ENCODE results near the gene AKR7A2.

Gene AKR7A2

DNA sequence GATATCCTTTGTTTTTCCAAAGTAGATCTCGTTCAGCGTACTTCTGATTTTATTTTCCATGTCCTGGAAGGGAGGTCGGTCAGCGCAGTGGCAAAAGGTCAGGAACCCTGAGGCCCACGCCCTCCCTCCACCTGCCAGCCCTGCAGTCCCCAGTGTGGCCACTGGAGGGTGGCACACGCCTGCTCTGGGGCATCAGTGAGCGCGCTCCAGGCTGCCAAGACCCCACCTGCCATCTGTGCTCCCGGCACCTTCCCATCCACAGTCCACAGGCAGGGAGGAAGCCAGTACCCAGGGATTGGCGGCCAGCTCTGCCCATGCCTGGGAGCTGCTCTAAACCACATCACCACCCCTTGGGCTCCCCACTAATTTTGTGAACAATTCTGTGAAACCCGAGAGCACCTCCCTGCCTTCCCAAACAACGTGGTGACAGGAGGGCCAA, 32.4 kb upstream of the AKR7A2 start (continued):
- TF ChIP-seq TSHZ2 (CRISPR knock-in tag; IDR thresholded peaks at IDR 0.05) = no peak

DNA sequence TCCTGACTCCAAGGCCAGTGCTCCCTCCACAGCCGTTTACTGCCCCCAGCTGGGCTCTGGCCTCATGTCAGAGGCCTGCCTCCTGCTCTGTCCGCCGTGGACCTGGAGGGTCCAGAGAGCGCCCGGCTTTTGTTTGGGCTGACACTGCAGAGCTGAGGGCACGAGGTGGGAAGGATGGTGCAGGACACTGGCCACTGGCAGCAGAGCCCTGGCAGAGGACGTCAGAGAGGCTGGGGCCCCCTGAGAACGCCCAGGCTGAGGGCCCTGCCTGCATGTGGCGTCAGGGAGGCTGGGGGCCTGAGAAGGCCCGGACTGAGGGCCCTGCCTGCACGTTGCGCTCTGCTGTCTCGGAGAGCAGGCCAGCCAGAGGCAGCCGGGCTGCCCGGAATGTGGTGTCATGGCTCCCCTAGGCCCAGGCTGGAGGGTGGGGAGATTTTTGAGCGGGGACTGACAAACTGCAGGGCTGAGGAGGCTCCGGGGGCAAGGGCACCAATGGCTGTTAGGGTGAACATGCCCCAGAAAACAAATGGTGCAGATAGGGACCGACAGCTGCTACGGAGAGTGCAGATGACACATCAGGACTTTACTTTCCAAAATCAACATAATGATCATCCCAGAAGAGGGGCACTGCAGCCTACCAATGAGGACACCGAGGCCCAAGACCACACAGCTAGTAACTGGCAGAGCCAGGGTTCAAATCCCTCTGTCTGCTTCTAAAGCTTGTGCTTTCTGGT, 31.8 kb upstream of the AKR7A2 start:
- TF ChIP-seq ARNTL (CRISPR knock-in tag; IDR thresholded peaks at IDR 0.05; ENCODE audit: borderline replicate concordance, low read depth) (no peak), POU6F1 (CRISPR knock-in tag; IDR thresholded peaks at IDR 0.05; ENCODE audit: borderline replicate concordance, low read depth) (no peak), GLIS3 (CRISPR knock-in tag; IDR thresholded peaks at IDR 0.05) (no peak), RARB (CRISPR knock-in tag; IDR thresholded peaks at IDR 0.05) (no peak), OSR1 (CRISPR knock-in tag; IDR thresholded peaks at IDR 0.05) (no peak)
- ATAC-seq = no peak

- ATAC-seq = no peak
- TF ChIP-seq PPARA (CRISPR knock-in tag; IDR thresholded peaks at IDR 0.05; ENCODE audit: borderline replicate concordance) (no peak), ZFP30 (CRISPR knock-in tag; IDR thresholded peaks at IDR 0.05) (no peak), OSR1 (CRISPR knock-in tag; IDR thresholded peaks at IDR 0.05) (no peak), TOX (CRISPR knock-in tag; IDR thresholded peaks at IDR 0.05; ENCODE audit: borderline replicate concordance) (no peak), ZNF565 (CRISPR knock-in tag; conservative IDR thresholded peaks at IDR 0.05; ENCODE audit: low read depth) (no peak), BACH2 (CRISPR knock-in tag; IDR thresholded peaks at IDR 0.05; ENCODE audit: borderline replicate concordance) (no peak), TSHZ2 (CRISPR knock-in tag; IDR thresholded peaks at IDR 0.05) (no peak), GLIS3 (CRISPR knock-in tag; IDR thresholded peaks at IDR 0.05) (no peak), ISL1 (CRISPR knock-in tag; IDR thresholded peaks at IDR 0.05) (no peak), ZFP3 (CRISPR knock-in tag; IDR thresholded peaks at IDR 0.05) (no peak), ESRRG (CRISPR knock-in tag; IDR thresholded peaks at IDR 0.05) (no peak), ARNTL (CRISPR knock-in tag; IDR thresholded peaks at IDR 0.05; ENCODE audit: borderline replicate concordance, low read depth) (no peak)
- TF ChIP-seq, protein P1, sequence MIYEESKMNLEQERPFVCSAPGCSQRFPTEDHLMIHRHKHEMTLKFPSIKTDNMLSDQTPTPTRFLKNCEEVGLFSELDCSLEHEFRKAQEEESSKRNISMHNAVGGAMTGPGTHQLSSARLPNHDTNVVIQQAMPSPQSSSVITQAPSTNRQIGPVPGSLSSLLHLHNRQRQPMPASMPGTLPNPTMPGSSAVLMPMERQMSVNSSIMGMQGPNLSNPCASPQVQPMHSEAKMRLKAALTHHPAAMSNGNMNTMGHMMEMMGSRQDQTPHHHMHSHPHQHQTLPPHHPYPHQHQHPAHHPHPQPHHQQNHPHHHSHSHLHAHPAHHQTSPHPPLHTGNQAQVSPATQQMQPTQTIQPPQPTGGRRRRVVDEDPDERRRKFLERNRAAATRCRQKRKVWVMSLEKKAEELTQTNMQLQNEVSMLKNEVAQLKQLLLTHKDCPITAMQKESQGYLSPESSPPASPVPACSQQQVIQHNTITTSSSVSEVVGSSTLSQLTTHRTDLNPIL (CRISPR knock-in tag; IDR thresholded peaks at IDR 0.05; ENCODE audit: low read depth) = no peak
- TF ChIP-seq, protein P2, sequence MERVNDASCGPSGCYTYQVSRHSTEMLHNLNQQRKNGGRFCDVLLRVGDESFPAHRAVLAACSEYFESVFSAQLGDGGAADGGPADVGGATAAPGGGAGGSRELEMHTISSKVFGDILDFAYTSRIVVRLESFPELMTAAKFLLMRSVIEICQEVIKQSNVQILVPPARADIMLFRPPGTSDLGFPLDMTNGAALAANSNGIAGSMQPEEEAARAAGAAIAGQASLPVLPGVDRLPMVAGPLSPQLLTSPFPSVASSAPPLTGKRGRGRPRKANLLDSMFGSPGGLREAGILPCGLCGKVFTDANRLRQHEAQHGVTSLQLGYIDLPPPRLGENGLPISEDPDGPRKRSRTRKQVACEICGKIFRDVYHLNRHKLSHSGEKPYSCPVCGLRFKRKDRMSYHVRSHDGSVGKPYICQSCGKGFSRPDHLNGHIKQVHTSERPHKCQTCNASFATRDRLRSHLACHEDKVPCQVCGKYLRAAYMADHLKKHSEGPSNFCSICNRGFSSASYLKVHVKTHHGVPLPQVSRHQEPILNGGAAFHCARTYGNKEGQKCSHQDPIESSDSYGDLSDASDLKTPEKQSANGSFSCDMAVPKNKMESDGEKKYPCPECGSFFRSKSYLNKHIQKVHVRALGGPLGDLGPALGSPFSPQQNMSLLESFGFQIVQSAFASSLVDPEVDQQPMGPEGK (CRISPR knock-in tag; IDR thresholded peaks at IDR 0.05; ENCODE audit: borderline replicate concordance) = no peak
Observed at GRCh38 chr1:19342894-19343616, 31.1 kb upstream of the AKR7A2 start.

Measured in SK-N-SH treated with all-trans-retinoic acid at 6 μM for 48 hours (cell line).